HFFc6 (cell line): ENCODE data around the gene SF3B1. TPM values are rescaled to one million over a fixed set of nuclear protein-coding genes. Genes with fewer than 3 reads are reported as not detected.
A peak's percentile ranks its signal among the peaks of the same experiment; 100 is the strongest.
"Not testable (repeated sequence)": the region's sequence is repeated elsewhere in the genome, so short reads cannot be mapped to it uniquely, and the experiment has no call there.

ENCODE experiments used
- DNase-seq: peaks from one replicate; pipeline ENCODE4 v3.0.0-alpha.2; 2018
- H3K27ac Mint-ChIP-seq: 2 replicates; pipeline ENCODE4 v1.8.0; 2020; ENCODE audit warnings: mild to moderate bottlenecking, mixed read lengths
- H3K27me3 Mint-ChIP-seq: 2 replicates; pipeline ENCODE4 v1.8.0; 2021; ENCODE audit warnings: mild to moderate bottlenecking, moderate library complexity, mixed read lengths; ENCODE audit not compliant: insufficient read depth
- H3K36me3 Mint-ChIP-seq: 2 replicates; pipeline ENCODE4 v1.8.0; 2021; ENCODE audit warnings: low read depth, mixed read lengths
- H3K4me1 Mint-ChIP-seq: 2 replicates; pipeline ENCODE4 v1.8.0; 2020; ENCODE audit warnings: low read depth, mixed read lengths
- H3K4me3 Mint-ChIP-seq: 2 replicates; pipeline ENCODE4 v1.8.0; 2020; ENCODE audit warnings: mild to moderate bottlenecking, moderate library complexity, mixed read lengths
- H3K9me3 Mint-ChIP-seq: 2 replicates; pipeline ENCODE4 v1.8.0; 2020; ENCODE audit warnings: mild to moderate bottlenecking, mixed read lengths
- CTCF ChIP-seq: fragments of 200-600 bp; sonication (generic); IDR thresholded peaks from 2 replicates; pipeline ENCODE4 v1.5.0; 2021; ENCODE audit warnings: antibody characterized with exemption, mild to moderate bottlenecking
- total RNA-seq, 6 experiments: library from RNA; stranded (reverse); fragmentation: NEBNext Ultra II Directional; extraction: Animal tissue kit (Norgen Biotek cat#: 25700); gene quantifications; 2 replicates in 1 of 6; 3 replicates in 5 of 6; pipeline ENCODE4 v1.2.3, GENCODE V29; 2021

The SF3B1 gene
- total RNA-seq, 6 experiments from 2014 or later, result 158 to 189 (median 175) TPM

- Mint-ChIP-seq H3K4me3 (no peak overlapping the region), H3K4me1 (peaks cover 23% of the 10 kb centered on the region), H3K36me3 (no peaks in the 10 kb centered on the region), H3K27me3 (no peaks in the 10 kb centered on the region), H3K9me3 (no peaks in the 10 kb centered on the region), H3K27ac (no peak overlapping the region)
- no peak for DNase-seq
- TF ChIP-seq CTCF, result no peak
Observed at GRCh38 chr2:197442857-197443256, 8.0 kb upstream of the SF3B1 start.

- H3K4me1 Mint-ChIP-seq, result peaks cover 17% of the 10 kb centered on the region
- TF ChIP-seq CTCF, result no peak
- no peak overlapping the region for H3K4me3 Mint-ChIP-seq
- H3K9me3 Mint-ChIP-seq, result no peaks in the 10 kb centered on the region
- 0 out of 2 replicates have a peak overlapping the region, but pooled peaks have one; percentile 21 for H3K27ac Mint-ChIP-seq
- H3K36me3 Mint-ChIP-seq, result peaks cover 13% of the 10 kb centered on the region
- H3K27me3 Mint-ChIP-seq, result peaks cover 3% of the 10 kb centered on the region
- DNase-seq, result no peak
Observed at GRCh38 chr2:197437380-197437779, 2.6 kb upstream of the SF3B1 start.

- peak overlapping the region; percentile 96 for H3K4me3 Mint-ChIP-seq
- H3K27ac Mint-ChIP-seq, result peak overlapping the region; percentile 100
- H3K9me3 Mint-ChIP-seq, result no peaks in the 10 kb centered on the region
- H3K27me3 Mint-ChIP-seq, result peaks cover 3% of the 10 kb centered on the region
- no peak for DNase-seq
- peaks cover 19% of the 10 kb centered on the region for H3K36me3 Mint-ChIP-seq
- TF ChIP-seq CTCF, result no peak
- peaks cover 32% of the 10 kb centered on the region for H3K4me1 Mint-ChIP-seq
Observed at GRCh38 chr2:197435598-197436420, 981 bp upstream of the SF3B1 start.

GRCh38 chr2:197433780-197434438 lies 919 bp downstream of the SF3B1 start:
- H3K27ac Mint-ChIP-seq, result peak overlapping the region; percentile 100
- H3K9me3 Mint-ChIP-seq, result no peaks in the 10 kb centered on the region
- H3K27me3 Mint-ChIP-seq, result peaks cover 3% of the 10 kb centered on the region
- peak overlapping the region; percentile 96 for H3K4me3 Mint-ChIP-seq
- no peak for TF ChIP-seq CTCF
- peaks cover 23% of the 10 kb centered on the region for H3K36me3 Mint-ChIP-seq
- H3K4me1 Mint-ChIP-seq, result peaks cover 48% of the 10 kb centered on the region
- no peak for DNase-seq

- Mint-ChIP-seq H3K4me3 (peak overlapping the region; percentile 96), H3K4me1 (peaks cover 56% of the 10 kb centered on the region), H3K36me3 (peaks cover 25% of the 10 kb centered on the region)
- DNase-seq, H3K9me3 Mint-ChIP-seq, H3K27ac Mint-ChIP-seq, H3K27me3 Mint-ChIP-seq: not testable (repeated sequence)
Observed at GRCh38 chr2:197432527-197432926, 2.3 kb downstream of the SF3B1 start.

GRCh38 chr2:197431858-197432257 lies 3.0 kb downstream of the SF3B1 start:
- H3K4me1 Mint-ChIP-seq, result peaks cover 62% of the 10 kb centered on the region
- H3K4me3 Mint-ChIP-seq, result peak overlapping the region; percentile 96
- no peak for DNase-seq
- peaks cover 25% of the 10 kb centered on the region for H3K36me3 Mint-ChIP-seq
- peaks cover 3% of the 10 kb centered on the region for H3K27me3 Mint-ChIP-seq
- H3K27ac Mint-ChIP-seq, result no peak overlapping the region
- no peaks in the 10 kb centered on the region for H3K9me3 Mint-ChIP-seq
- TF ChIP-seq CTCF, result no peak
